Heart left ventricle (tissue), 16 donors: ENCODE data around the gene ANXA11. TPM values are rescaled to one million over a fixed set of nuclear protein-coding genes. Genes with fewer than 3 reads are reported as not detected.
"Not testable (repeated sequence)": the region's sequence is repeated elsewhere in the genome, so short reads cannot be mapped to it uniquely, and the experiment has no call there.

Experiments used
- ATAC-seq, 4 donors: fragments of 200-7000 bp; cut with Tn5 transposase; one replicate each; pipeline ENCODE4 v1.9.1; 2020 to 2022; ENCODE audit warnings: moderate library complexity in 4 of 4, mild to moderate bottlenecking in 3 of 4, moderate number of reproducible peaks in 1 of 4
- DNase-seq, 5 donors: peaks; one replicate each; pipeline ENCODE4 v3.0.0-alpha.2; 2020
- H3K27ac ChIP-seq, 12 donors: fragments of 200-600 bp; sonication (generic) in 4 of 12; one replicate each; pipeline versions ENCODE4 v1.5.0 to v1.8.0; 2016 to 2022; ENCODE audit warnings: mild to moderate bottlenecking in 2 of 12
- H3K27me3 ChIP-seq, 9 donors: fragments of 200-600 bp; sonication (generic) in 2 of 9; one replicate each; pipeline versions ENCODE4 v1.5.1 to v1.8.0; 2016 to 2022; ENCODE audit warnings: mild to moderate bottlenecking in 3 of 9
- H3K36me3 ChIP-seq, 9 donors: fragments of 200-600 bp; sonication (generic) in 2 of 9; one replicate each; pipeline versions ENCODE4 v1.5.0 to v1.8.0; 2018 to 2022; ENCODE audit warnings: mild to moderate bottlenecking in 2 of 9
- H3K4me1 ChIP-seq, 12 donors: fragments of 200-600 bp; sonication (generic) in 4 of 12; one replicate each; pipeline versions ENCODE4 v1.5.0 to v1.8.0; 2016 to 2022; ENCODE audit warnings: mild to moderate bottlenecking in 3 of 12
- H3K4me3 ChIP-seq, 12 donors: fragments of 200-600 bp; sonication (generic) in 4 of 12; one replicate each; pipeline versions ENCODE4 v1.5.0 to v1.8.0; 2017 to 2022; ENCODE audit warnings: mild to moderate bottlenecking in 9 of 12, moderate library complexity in 4 of 12
- H3K9me3 ChIP-seq, 12 donors: fragments of 200-600 bp; sonication (generic) in 4 of 12; one replicate each; pipeline versions ENCODE4 v1.5.0 to v1.8.0; 2016 to 2022; ENCODE audit warnings: mild to moderate bottlenecking in 1 of 12
- CTCF ChIP-seq, 12 donors: fragments of 200-600 bp; sonication (generic) in 4 of 12; IDR thresholded peaks; one replicate each; pipeline versions ENCODE4 v1.5.0 to v1.8.0; 2018 to 2022; ENCODE audit warnings: antibody characterized with exemption in 12 of 12, mild to moderate bottlenecking in 5 of 12
- POLR2A ChIP-seq, 2 donors: fragments of 450-650 bp; IDR thresholded peaks; one replicate each; pipeline ENCODE4 v1.6.1; 2017; ENCODE audit warnings: antibody characterized with exemption in 2 of 2, mild to moderate bottlenecking in 2 of 2, moderate library complexity in 2 of 2
- WGBS, 4 donors: extraction: QIAGEN DNeasy Blood & Tissue Kit in 2 of 4; methylation state at CpG; one replicate each; pipeline versions ENCODE4 v1.1.5 to v1.1.7; 2013 to 2018; 5-methylcytosine and 5-hydroxymethylcytosine counted together
- intact Hi-C, 10 donors: fragments of 100-400 bp; cut with DNase I; formaldehyde crosslinking; loops; one replicate each; pipeline versions ENCODE4 v1.11.1 to v1.14.2; 2022
- long read RNA-seq, 3 donors: library from polyadenylated mRNA; unstranded; transcript quantifications; one replicate each; pipeline ENCODE4 v2.0.0, GENCODE V29; 2020 to 2021
- polyA plus RNA-seq, 2 donors: library from polyadenylated mRNA; stranded (reverse); fragments of 200-250 nt; gene quantifications; one replicate each; pipeline ENCODE4 v1.2.3, GENCODE V29; 2013
- total RNA-seq, 9 donors: library from RNA; depleted of rRNA in 2 of 9; stranded (reverse); fragments of >200 nt in 2 of 9; fragmentation: NEBNext Ultra II Directional in 3 of 9; extraction: Animal tissue kit (Norgen Biotek cat#: 25700) in 3 of 9; gene quantifications; one replicate each; pipeline versions ENCODE4 v1.1.0 to v1.2.4, GENCODE V29; 2016 to 2023
- donor health status: ischemic (EF 13 %, LVEDD 7.1; RV severe dilation, severe dysfunction).
- donor health status: healthy with polysubstance abuse.
- donor health status: DM: no; HTN: yes; CAD: no.
- donor health status: DM: no; HTN: no; CAD: no.
- donor health status: ischemic (EF 25% LVEDD 6.9; RV normal size, moderate dysfunction).
- donor health status: ischemic (EF 25% LVEDD 5.7; RV mildly dilated, moderate dysfunction).
- donor health status: healthy.
- donor health status: DM: yes; HTN: yes; CAD: no.
- donor health status: ischemic (EF 35%, LVEDD 5.7; RV mildly dilated, moderate dysfunction).
- donor health status: nonischemic (EF 11% LVEDD 7.7; RV severe dilation, severe dysfunction).
- donor health status: DM: yes; HTN: yes; CAD: no.
- donor health status: PGD.
- donor health status: ischemic (EF 29% LVEDD 5.4; RV normal size, mild dysfunction).
- donor health status: nonischemic (EF 23%, LVEDD 6.1; RV moderate dilation, normal function).

ANXA11 gene
- total RNA-seq (100 to 1,000 TPM; 281 to 440 (median 368) TPM), polyA plus RNA-seq (100 to 1,000 TPM; 152 to 487 TPM)
- long read RNA-seq, donor 1, full-length matches to known transcripts = 302 of 742 reads
- long read RNA-seq, donor 1, partial matches to known transcripts = 353 of 742 reads
- long read RNA-seq, donor 1, other reads (novel, unspliced or antisense) = 87 of 742 reads
- long read RNA-seq, donor 2, full-length matches to known transcripts = 1,079 of 2,500 reads
- long read RNA-seq, donor 2, partial matches to known transcripts = 798 of 2,500 reads
- long read RNA-seq, donor 2, other reads (novel, unspliced or antisense) = 623 of 2,500 reads
- long read RNA-seq, donor 3, full-length matches to known transcripts = 213 of 508 reads
- long read RNA-seq, donor 3, partial matches to known transcripts = 247 of 508 reads
- long read RNA-seq, donor 3, other reads (novel, unspliced or antisense) = 48 of 508 reads

DNA sequence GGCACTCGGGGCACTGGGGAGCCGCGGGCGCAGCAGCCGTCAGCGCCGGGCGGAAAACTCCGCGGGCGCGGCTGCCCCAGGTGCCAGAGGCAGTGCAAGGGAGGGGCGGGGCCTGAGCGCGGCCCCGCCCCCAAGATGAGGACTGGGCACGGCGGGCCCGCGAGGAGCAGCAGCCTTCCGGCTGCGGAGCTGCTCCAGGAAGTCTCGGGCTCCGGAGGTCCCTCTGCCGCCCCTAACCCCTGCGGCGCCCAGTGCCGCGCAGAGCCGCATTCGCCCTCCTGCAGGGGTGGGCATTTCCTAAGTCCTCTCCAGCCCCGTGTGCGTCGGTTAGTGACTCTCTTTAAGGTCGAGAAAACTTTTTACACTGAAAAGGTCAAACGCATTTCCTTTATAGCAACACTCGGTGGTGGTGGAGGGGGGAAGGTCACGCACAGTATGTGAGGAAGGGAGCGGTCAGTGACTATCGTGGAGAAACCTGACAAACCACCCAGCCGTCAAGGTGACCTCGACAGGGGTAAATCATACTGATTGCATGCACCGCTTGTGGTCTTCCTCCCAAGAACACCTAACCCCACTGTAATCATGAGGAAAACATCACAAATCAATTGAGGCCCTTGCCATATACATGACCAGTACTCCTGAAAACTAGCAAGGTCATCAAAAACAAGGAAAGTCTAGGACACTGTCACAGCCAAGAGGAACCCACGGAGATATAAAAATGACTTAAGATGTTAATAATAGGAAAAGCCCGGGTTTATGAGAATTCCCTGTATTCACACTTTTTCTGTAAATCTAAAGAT lies at the start of gene ANXA11:
Gene ANXA11 (minus strand): TSS at position 61 of the 800 bp plus-strand sequence. CDS start 32,676 bp downstream, outside the sequence.
- WGBS, 4 donors = 2 to 3% (median 2%) methylated on average over 24 to 45 of the region's 45 CpGs
- intact Hi-C loops = loop anchor here in 9 of 10 donors (2.0 to 10.0 kb wide), 8 partner anchors 38 to 131 kb away; partner anchors contain the start of gene TMEM254 (in 4 of the 9)
- TF ChIP-seq CTCF (IDR thresholded peaks at IDR 0.05) (no peak), POLR2A (IDR thresholded peaks at IDR 0.05) (peak; percentile 74 to 96)
- peak; percentile 49 to 82 (median 78) for ATAC-seq
- DNase-seq = peak; percentile 87 to 92 (median 89)
- no peaks in the 10 kb centered on the region for H3K36me3 ChIP-seq
- no peaks in the 10 kb centered on the region for H3K9me3 ChIP-seq
- H3K4me3 ChIP-seq = peak within 1 kb of the TSS; percentile 72 to 99 (median 93)
- no peaks in the 10 kb centered on the region for H3K27me3 ChIP-seq
- peaks cover 26 to 63% (median 45%) of the 10 kb centered on the region in 12 donors for H3K4me1 ChIP-seq
- peak within 1 kb of the TSS; percentile 96 to 100 (median 99) for H3K27ac ChIP-seq

DNA sequence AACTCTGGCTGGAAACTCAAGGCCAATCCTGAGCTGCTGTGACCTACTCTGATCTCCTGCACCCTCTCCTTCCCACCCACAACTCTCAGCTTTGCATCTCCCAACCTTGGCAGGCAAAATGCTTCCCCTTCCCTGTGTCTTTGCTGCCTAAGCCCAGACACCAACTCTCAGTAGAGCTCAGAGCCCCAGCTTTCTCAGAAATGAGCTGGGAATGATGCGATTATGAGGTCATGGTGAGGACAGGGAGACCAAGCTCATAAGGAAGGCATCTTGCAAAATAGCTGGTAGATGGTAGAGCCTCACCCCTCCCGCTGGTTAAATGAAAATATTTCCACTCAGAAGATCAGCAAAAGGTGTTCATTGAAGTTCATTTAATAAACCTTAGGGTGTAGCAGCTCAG lies 49.4 kb upstream of the ANXA11 start:
- intact Hi-C loops = loop anchor here in 1 of 10 donors (5.0 kb wide), 1 partner anchor 692 kb away; the partner anchor contains the start of gene SFTPA2
- H3K27ac ChIP-seq, H3K4me3 ChIP-seq, H3K36me3 ChIP-seq, ATAC-seq, H3K27me3 ChIP-seq, DNase-seq, H3K4me1 ChIP-seq, H3K9me3 ChIP-seq: not testable (repeated sequence)
- no CpG with 5 or more reads among the region's 2 CpGs for WGBS, 4 donors

DNA sequence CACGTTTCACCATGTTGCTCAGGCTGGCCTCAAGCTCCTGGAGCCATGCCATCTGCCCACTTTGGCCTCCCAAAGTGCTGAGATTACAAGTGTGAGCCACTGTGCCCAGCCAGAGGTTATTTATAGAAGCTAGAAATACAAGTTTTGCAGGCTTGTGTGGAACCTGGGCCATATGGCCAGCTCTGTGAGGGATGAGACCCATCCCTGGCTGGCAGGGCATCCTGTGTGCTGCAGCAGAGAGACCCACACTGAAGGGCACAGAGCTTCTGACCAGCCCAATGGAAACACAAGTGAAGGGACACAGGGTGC lies 48.6 kb upstream of the ANXA11 start:
- H3K27me3 ChIP-seq, DNase-seq, H3K27ac ChIP-seq, H3K36me3 ChIP-seq, H3K4me3 ChIP-seq, H3K4me1 ChIP-seq, H3K9me3 ChIP-seq: not testable (repeated sequence)
- ATAC-seq = peak; percentile 22 to 58 (median 46)
- 27 to 53% (median 43%) methylated on average over 1 of the region's 1 CpG for WGBS, 4 donors
- intact Hi-C loops = loop anchor here in 1 of 10 donors (5.0 kb wide), 1 partner anchor 692 kb away; the partner anchor contains the start of gene SFTPA2

DNA sequence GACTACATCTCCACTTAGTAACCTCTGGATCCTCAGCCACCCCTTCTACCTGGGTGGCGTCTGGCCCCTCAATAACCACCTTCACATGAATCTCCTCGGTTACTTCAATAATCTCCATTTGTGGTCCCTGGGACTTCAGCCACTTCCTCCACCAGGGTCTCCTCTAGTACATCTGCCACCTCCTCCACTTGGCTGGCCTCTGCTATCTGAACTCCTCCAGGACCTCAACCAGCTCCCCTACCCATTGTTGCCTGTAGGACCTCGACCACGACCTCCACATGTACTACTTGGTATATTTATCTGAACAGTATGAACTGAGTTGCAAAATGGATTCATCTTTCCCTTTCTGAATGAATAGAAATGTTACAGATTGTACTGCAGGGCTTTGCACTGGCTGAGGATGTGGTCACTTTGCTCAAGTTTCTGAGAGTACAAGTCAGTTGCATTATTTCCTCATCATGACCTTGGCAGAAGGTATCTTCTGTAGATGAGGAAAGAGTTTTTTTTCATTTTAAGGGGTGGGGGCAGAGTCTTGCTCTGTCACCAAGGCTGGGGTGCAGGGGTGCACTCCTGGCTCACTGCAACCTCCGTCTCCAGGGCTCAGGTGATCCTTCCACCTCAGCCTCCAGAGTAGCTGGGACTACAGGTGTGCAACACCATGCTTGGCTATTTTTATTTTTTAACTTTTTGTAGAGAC lies 48.1 kb upstream of the ANXA11 start:
- ATAC-seq (peak in 1 of 4 donors; percentile 3), DNase-seq (no peak)
- Histone ChIP-seq H3K27ac (no peak overlapping the region), H3K4me3 (no peak overlapping the region), H3K36me3 (no peaks in the 10 kb centered on the region), H3K27me3 (no peaks in the 10 kb centered on the region), H3K9me3 (no peaks in the 10 kb centered on the region), H3K4me1 (peaks cover 0 to 8% (median 0%) of the 10 kb centered on the region in 12 donors)
- 68 to 82% (median 77%) methylated on average over 5 of the region's 5 CpGs for WGBS, 4 donors
- no peak for TF ChIP-seq POLR2A (IDR thresholded peaks at IDR 0.05)
- TF ChIP-seq CTCF (IDR thresholded peaks at IDR 0.05) = no peak
- intact Hi-C loops = loop anchor here in 1 of 10 donors (5.0 kb wide), 1 partner anchor 691 kb away; the partner anchor contains the start of gene SFTPA2
